Activated CD4-positive, alpha-beta T cell treated with anti-CD3 and anti-CD28 coated beads, Interleukin-2, Interleukin-4, amounts not matched to agents 100 ng/mL and 50 ng/mL, durations not matched to agents 16 hours and 8 hours (primary cell): Measurements from ENCODE around the gene ANO3.

Experiments used
- DNase-seq: peaks from one replicate; pipeline ENCODE4 v3.0.0-alpha.2; 2020; ENCODE audit warnings: low spot score

Gene ANO3

GRCh38 chr11:26710489-26710888 is 378.6 kb downstream of the ANO3 start:
- no peak for DNase-seq

GRCh38 chr11:26712497-26712896 is 380.6 kb downstream of the ANO3 start:
- DNase-seq, result no peak
